Measurements from ENCODE around the gene HSDL1. TPM values are rescaled to one million over a fixed set of nuclear protein-coding genes. Genes with fewer than 3 reads are reported as not detected.

The HSDL1 gene
- total RNA-seq, 3 donors from 2014 or later (not counting 1 experiment from before 2014, with no cell fraction given) = 11.2 to 15.3 (median 13.5) TPM

- Mint-ChIP-seq H3K9me3 (no peaks in the 10 kb centered on the region), H3K27me3 (ENCODE audit: low read depth in 2 of 2) (no peaks in the 10 kb centered on the region), H3K4me1 (peaks cover 46 to 51% of the 10 kb centered on the region in 2 donors), H3K36me3 (no peaks in the 10 kb centered on the region), H3K4me3 (no peak overlapping the region), H3K27ac (peak overlapping the region in 1 of 2 donors; percentile 49)
- no peaks in the 10 kb centered on the region for H3K4me1 ChIP-seq (ENCODE audit: control insufficient read depth, insufficient read depth, low read length)
- intact Hi-C loops (cut with micrococcal nuclease) = no loop called here
- ATAC-seq (no peak), DNase-seq (no peak)
- H3K27me3 ChIP-seq (ENCODE audit: control insufficient read depth, insufficient read depth, low read length) = no peaks in the 10 kb centered on the region
- TF ChIP-seq, protein P1, sequence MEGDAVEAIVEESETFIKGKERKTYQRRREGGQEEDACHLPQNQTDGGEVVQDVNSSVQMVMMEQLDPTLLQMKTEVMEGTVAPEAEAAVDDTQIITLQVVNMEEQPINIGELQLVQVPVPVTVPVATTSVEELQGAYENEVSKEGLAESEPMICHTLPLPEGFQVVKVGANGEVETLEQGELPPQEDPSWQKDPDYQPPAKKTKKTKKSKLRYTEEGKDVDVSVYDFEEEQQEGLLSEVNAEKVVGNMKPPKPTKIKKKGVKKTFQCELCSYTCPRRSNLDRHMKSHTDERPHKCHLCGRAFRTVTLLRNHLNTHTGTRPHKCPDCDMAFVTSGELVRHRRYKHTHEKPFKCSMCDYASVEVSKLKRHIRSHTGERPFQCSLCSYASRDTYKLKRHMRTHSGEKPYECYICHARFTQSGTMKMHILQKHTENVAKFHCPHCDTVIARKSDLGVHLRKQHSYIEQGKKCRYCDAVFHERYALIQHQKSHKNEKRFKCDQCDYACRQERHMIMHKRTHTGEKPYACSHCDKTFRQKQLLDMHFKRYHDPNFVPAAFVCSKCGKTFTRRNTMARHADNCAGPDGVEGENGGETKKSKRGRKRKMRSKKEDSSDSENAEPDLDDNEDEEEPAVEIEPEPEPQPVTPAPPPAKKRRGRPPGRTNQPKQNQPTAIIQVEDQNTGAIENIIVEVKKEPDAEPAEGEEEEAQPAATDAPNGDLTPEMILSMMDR (IDR thresholded peaks at IDR 0.05) = no peak
- no peak overlapping the region for H3K4me3 ChIP-seq (ENCODE audit: low read length)
- H3K36me3 ChIP-seq (ENCODE audit: control insufficient read depth, insufficient read depth, low read length) = peaks cover 14% of the 10 kb centered on the region
- no peaks in the 10 kb centered on the region for H3K9me3 ChIP-seq (ENCODE audit: control insufficient read depth, insufficient read depth, low read length)
- H3K27ac ChIP-seq (ENCODE audit: low read length) = no peak overlapping the region
- WGBS (ENCODE audit: insufficient coverage) = 97% methylated on average over 11 of the region's 13 CpGs
Observed at GRCh38 chr16:84105948-84106740, 38.8 kb downstream of the HSDL1 start.

- Histone ChIP-seq H3K9me3 (ENCODE audit: control insufficient read depth, insufficient read depth, low read length) (no peaks in the 10 kb centered on the region), H3K36me3 (ENCODE audit: control insufficient read depth, insufficient read depth, low read length) (peaks cover 14% of the 10 kb centered on the region), H3K27ac (ENCODE audit: low read length) (no peak overlapping the region), H3K4me3 (ENCODE audit: low read length) (no peak overlapping the region), H3K27me3 (ENCODE audit: control insufficient read depth, insufficient read depth, low read length) (no peaks in the 10 kb centered on the region), H3K4me1 (ENCODE audit: control insufficient read depth, insufficient read depth, low read length) (no peaks in the 10 kb centered on the region)
- no peak for ATAC-seq
- Mint-ChIP-seq H3K27ac (peak overlapping the region in 1 of 2 donors; percentile 49), H3K36me3 (no peaks in the 10 kb centered on the region), H3K9me3 (no peaks in the 10 kb centered on the region), H3K4me3 (no peak overlapping the region), H3K4me1 (peaks cover 38 to 44% of the 10 kb centered on the region in 2 donors), H3K27me3 (ENCODE audit: low read depth in 2 of 2) (no peaks in the 10 kb centered on the region)
- intact Hi-C loops (cut with micrococcal nuclease) = no loop called here
- WGBS (ENCODE audit: insufficient coverage) = 94% methylated on average over 12 of the region's 12 CpGs
- DNase-seq = no peak
- TF ChIP-seq, protein P1 (IDR thresholded peaks at IDR 0.05) = no peak
Observed at GRCh38 chr16:84105301-84105815, 39.6 kb downstream of the HSDL1 start.

DNA sequence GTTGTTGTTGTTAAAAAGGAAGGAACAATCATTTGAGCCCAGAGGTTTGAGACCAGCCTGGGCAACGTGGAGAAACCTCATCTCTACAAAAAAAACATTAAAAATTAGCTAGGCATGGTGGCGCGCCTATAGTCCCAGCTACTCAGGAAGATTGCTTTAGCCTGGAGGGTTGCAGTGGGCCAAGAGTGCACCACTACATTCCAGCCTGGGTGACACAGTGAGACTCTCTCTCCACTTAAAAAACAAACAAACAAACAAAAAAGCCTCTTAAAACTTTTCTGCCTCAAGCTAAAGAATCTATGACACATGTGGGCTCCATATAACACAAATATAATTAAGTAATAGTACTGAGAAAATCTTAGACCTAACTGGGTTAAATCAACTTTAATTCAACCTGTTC is 40.7 kb downstream of the HSDL1 start:
- H3K4me1 Mint-ChIP-seq = peaks cover 35 to 46% of the 10 kb centered on the region in 2 donors
- H3K27me3 Mint-ChIP-seq (ENCODE audit: low read depth in 2 of 2) = no peaks in the 10 kb centered on the region
- no peak overlapping the region for H3K4me3 ChIP-seq (ENCODE audit: low read length)
- H3K9me3 Mint-ChIP-seq = no peaks in the 10 kb centered on the region
- DNase-seq (no peak), ATAC-seq (no peak)
- H3K27ac Mint-ChIP-seq = no peak overlapping the region
- peaks cover 1% of the 10 kb centered on the region for H3K36me3 Mint-ChIP-seq
- intact Hi-C loops (cut with micrococcal nuclease) = no loop called here
- peaks cover 3% of the 10 kb centered on the region for H3K4me1 ChIP-seq (ENCODE audit: control insufficient read depth, insufficient read depth, low read length)
- H3K27me3 ChIP-seq (ENCODE audit: control insufficient read depth, insufficient read depth, low read length) = no peaks in the 10 kb centered on the region
- peaks cover 17% of the 10 kb centered on the region for H3K36me3 ChIP-seq (ENCODE audit: control insufficient read depth, insufficient read depth, low read length)
- WGBS (ENCODE audit: insufficient coverage) = 79% methylated on average over 3 of the region's 3 CpGs
- TF ChIP-seq, protein P1 (IDR thresholded peaks at IDR 0.05) = no peak
- no peaks in the 10 kb centered on the region for H3K9me3 ChIP-seq (ENCODE audit: control insufficient read depth, insufficient read depth, low read length)
- no peak overlapping the region for H3K4me3 Mint-ChIP-seq
- H3K27ac ChIP-seq (ENCODE audit: low read length) = no peak overlapping the region

Data from natural killer cell (primary cell).